NOMO-1 treated with DMSO at 0.1 percent for 48 hours (cell line): Measurements from ENCODE around the gene FBXO15.

ENCODE experiments used
- DNase-seq: peaks from one replicate; lab custom pipeline; 2025; ENCODE audit not compliant: unreplicated experiment; lab: John Stamatoyannopoulos, UW

The FBXO15 gene

DNA sequence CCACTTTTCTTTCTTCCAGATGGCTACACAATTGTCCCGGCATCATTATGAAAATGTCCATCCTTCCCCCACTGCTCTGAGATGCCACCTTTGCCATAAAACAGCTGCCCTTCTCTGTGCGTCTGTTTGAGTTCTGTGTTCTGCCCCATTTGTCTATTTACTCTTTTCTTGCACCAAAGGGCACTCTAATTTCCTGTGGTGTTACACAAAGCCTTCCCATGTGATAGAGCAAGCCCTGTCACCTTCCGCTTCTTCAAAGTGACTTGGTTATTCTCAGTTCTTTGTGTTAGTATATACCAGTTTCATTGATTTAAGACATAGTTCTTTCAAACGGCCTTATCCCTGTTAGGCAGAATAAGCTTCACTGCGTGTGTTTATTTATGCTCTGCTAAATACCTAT is 84.1 kb downstream of the FBXO15 start:
- DNase-seq = no peak

DNA sequence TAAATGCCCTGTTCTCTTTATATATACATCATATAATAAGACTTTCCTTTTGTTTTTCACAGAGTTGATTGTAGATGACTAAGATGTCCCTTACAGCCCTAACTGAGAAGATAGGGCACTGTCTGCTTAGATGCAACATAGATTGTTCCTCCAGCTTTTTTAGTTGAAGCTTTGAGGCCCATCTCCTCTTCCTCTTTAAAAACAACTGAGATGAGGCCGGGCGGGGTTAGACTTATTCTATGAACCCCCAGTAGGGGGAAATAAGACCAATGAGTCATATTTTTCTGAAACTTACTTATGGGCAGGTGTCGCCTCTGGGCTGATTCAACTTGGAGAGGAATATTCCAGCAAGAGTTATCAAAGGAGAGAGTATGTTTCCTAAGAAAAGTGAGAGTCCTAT is 84.6 kb downstream of the FBXO15 start:
- DNase-seq = peak; percentile 60

DNA sequence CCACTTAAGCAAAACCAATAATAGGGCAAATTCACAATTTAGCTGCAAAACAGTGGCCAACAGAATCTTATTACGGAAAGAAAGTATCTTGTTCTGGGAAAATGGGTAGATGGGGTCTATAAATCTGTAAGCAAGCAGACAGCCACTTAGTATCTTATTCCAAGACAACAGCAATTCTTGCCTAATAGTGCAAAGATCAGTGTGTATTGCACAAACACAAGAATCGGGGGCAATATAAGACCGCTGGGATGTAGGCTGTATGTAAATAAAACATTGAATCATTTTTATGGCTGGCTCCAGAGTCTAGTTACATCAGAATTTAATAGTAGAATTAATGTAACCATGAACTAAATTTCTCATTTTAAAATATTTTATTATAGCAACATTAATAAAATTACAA is 85.6 kb downstream of the FBXO15 start:
- no peak for DNase-seq

DNA sequence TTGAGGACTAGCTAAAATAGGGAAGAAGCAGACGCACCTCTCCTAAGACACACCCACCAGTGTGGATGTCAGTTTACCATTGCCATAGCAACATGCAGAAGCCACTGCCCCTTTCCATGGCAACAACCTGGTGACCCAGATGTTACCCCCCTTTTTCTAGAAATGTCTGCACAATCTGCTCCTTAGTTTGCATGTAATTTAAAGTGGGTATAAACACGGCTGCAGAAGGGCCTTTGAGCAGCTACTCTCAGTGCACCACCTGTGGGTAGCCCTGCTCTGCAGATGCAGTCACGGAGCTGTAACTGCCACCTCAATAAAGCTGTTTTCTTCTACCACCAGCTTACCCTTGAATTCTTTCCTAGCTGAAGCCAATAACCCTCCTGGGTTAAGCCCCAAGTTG is 87.1 kb downstream of the FBXO15 start:
- DNase-seq = no peak

DNA sequence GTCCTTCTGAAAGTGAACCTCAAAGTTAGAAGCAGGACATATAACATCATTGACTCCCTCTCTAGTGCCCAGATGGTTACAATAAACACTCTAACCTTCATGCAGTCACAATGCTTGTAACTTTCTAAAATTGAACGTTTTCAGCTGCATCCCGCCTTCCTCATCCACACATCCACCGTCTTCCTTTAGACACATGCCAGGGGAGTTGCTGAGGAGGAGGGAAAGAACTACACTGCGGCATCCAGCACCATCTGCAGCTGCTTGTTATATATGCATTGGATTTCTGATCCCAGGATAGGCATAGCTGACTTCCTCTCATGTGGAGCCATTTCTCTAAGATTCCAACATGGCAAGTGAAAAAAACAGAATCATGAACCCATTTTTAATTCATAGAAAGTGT is 96.8 kb downstream of the FBXO15 start:
- DNase-seq = no peak

DNA sequence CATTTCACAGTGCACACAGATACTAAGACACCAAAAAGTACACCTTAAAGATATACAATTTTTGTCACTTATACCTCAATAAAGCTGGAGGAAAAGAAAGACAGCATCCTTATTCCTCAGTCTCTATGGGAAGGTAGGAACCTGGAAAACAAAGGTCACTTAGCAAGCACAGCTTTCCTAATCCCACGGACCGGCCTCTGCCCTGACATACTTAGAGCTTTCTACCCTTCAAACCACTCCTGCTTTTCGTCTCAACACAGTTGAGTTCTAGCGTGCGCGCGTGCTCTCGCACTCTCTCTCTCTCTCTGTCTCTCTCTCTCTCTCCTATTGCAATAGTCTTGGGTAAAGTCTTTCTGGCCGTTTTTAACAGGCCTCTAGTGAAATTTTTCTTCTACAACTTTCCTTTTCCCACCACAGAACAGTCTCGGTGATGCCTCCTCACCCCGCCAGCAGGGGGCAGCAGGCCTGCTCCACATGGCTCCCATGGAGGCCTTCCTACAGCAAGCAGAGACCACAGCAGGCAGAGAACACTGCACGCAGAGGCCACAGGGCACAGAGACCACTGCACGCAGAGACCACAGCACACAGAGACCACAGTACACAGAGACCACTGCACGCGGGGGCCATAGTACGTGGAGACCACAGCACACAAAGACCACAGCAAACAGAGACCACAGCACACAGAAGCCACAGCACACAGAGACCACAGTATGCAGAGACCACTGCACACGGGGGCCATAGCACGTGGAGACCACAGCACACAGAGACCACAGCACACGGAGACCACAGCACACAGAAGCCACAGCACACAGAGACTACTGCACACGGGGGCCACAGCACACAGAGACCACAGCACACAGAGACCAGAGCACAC is 106.9 kb downstream of the FBXO15 start:
- peak; percentile 12 for DNase-seq

DNA sequence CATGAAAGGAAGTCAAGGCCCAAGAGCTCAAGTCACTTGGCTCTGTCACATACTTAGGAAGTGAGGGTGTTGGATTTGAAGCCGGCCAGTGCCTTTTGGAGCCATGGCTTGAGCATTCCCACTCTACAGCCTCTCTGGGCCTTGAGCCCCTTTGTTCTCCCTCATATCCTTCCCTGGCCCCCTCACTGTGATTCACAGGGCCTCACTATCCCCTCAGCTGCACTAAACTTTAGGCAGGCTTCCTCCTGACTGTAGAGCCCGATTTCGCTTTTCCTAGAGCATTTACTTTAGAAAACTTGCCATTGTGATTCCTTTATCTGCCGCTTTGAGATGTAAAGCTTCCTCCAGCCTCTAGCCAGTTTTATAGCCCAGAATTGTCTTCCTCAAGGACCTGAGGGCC is 107.6 kb downstream of the FBXO15 start:
- no peak for DNase-seq

DNA sequence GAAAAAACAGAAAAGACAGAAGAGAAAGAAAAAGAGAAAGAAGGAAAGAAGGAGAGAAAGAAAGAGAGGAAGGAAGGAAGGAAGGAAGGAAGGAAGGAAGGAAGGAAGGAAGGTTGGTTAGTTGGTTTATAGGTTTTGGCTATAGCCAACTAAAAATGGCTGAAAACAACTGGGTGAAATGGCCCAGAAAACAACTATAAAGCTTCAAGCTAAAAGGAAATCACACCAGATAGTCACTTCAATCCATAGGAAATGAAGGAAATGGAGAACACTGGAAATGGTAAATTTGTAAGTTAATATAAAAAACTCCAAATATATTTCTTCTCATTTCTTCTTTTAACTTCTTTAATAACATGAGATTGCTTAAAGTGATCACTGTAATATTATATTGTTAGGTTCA is 118.5 kb downstream of the FBXO15 start:
- no peak for DNase-seq
